Loucy (cell line): ENCODE results near the gene MED13L.
A peak's percentile ranks its signal among the peaks of the same experiment; 100 is the strongest.

Experiments used
- H2AFZ ChIP-seq: fragments of 200-600 bp; sonication (generic); 2 replicates; pipeline ENCODE4 v1.6.0; 2016; ENCODE audit warnings: antibody characterized with exemption, mild to moderate bottlenecking, low read length, moderate library complexity
- H3F3A ChIP-seq: fragments of 200-600 bp; 2 replicates; pipeline ENCODE4 v1.6.0; 2016; ENCODE audit warnings: antibody characterized with exemption, low read depth, mild to moderate bottlenecking
- H3K27me3 ChIP-seq: fragments of 200-600 bp; sonication (generic); 2 replicates; pipeline ENCODE4 v1.6.1; 2014; ENCODE audit warnings: low read length, mild to moderate bottlenecking; ENCODE audit not compliant: insufficient read depth, poor library complexity, severe bottlenecking
- H3K36me3 ChIP-seq: fragments of 200-600 bp; sonication (generic); 2 replicates; pipeline ENCODE4 v1.6.1; 2016; ENCODE audit warnings: low read length; ENCODE audit not compliant: insufficient read depth
- H3K4me1 ChIP-seq: fragments of 200-600 bp; sonication (generic); 2 replicates; pipeline ENCODE4 v1.5.1; 2014; ENCODE audit warnings: low read length, mild to moderate bottlenecking; ENCODE audit not compliant: insufficient read depth, poor library complexity, severe bottlenecking
- H3K4me2 ChIP-seq: fragments of 200-600 bp; sonication (generic); 2 replicates; pipeline ENCODE4 v1.6.0; 2014; ENCODE audit warnings: antibody characterized with exemption, low read length, low read depth, mild to moderate bottlenecking; ENCODE audit not compliant: poor library complexity, severe bottlenecking
- H3K4me3 ChIP-seq: fragments of 200-600 bp; sonication (generic); 2 replicates; pipeline ENCODE4 v1.5.1; 2014; ENCODE audit warnings: low read length, mild to moderate bottlenecking, mixed read lengths; ENCODE audit not compliant: poor library complexity, severe bottlenecking
- H3K79me2 ChIP-seq: fragments of 200-600 bp; sonication (generic); 2 replicates; pipeline ENCODE4 v1.6.1; 2014; ENCODE audit warnings: low read length; ENCODE audit not compliant: insufficient read depth
- H3K9ac ChIP-seq: fragments of 200-600 bp; sonication (generic); 2 replicates; pipeline ENCODE4 v1.6.0; 2014; ENCODE audit warnings: mild to moderate bottlenecking, low read depth, low read length, moderate library complexity; ENCODE audit not compliant: poor library complexity, severe bottlenecking
- H3K9me2 ChIP-seq: fragments of 200-600 bp; sonication (generic); replicated peaks from 2 replicates; pipeline ENCODE4 v1.6.1; 2016; ENCODE audit warnings: low read depth, low read length, mixed read lengths
- H3K9me3 ChIP-seq: fragments of 200-600 bp; sonication (generic); 2 replicates; pipeline ENCODE4 v1.6.1; 2014; ENCODE audit warnings: mild to moderate bottlenecking, antibody characterized with exemption, low read length, low read depth; ENCODE audit not compliant: insufficient read depth
- H4K20me1 ChIP-seq: fragments of 200-600 bp; sonication (generic); 2 replicates; pipeline ENCODE4 v1.6.0; 2014; ENCODE audit warnings: antibody characterized with exemption, low read length, mild to moderate bottlenecking; ENCODE audit not compliant: insufficient read depth, poor library complexity, severe bottlenecking
- EZH2phosphoT487 ChIP-seq: fragments of 200-600 bp; IDR thresholded peaks from 2 replicates; pipeline ENCODE4 v1.6.1; 2018; ENCODE audit warnings: antibody characterized with exemption, mild to moderate bottlenecking, moderate library complexity, borderline replicate concordance
- TF ChIP-seq, protein P1 (sequence below): fragments of 200-600 bp; sonication (generic); conservative IDR thresholded peaks from 2 replicates; pipeline ENCODE4 v1.5.1; 2014; ENCODE audit warnings: mild to moderate bottlenecking, antibody characterized with exemption, low read length

Gene MED13L

DNA sequence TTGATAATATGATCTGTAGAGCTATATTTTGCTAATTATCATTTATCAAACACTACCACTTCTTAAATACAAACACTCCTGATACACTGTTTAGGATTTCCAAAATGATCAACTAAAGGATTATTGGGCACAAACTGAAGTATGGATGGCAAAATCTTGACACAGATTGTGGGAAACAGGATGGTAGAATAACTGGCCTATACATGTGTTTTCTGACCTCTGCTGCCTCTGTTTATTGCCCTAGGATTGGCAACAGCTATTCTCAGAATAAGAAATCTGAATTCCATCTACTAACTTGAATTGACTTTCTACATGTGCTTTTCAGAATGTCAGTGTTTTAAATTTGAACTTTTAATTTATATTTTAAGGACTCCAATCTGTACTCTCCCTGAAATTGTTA is 209.1 kb downstream of the MED13L start:
- no peak for TF ChIP-seq EZH2phosphoT487
- TF ChIP-seq, protein P1, sequence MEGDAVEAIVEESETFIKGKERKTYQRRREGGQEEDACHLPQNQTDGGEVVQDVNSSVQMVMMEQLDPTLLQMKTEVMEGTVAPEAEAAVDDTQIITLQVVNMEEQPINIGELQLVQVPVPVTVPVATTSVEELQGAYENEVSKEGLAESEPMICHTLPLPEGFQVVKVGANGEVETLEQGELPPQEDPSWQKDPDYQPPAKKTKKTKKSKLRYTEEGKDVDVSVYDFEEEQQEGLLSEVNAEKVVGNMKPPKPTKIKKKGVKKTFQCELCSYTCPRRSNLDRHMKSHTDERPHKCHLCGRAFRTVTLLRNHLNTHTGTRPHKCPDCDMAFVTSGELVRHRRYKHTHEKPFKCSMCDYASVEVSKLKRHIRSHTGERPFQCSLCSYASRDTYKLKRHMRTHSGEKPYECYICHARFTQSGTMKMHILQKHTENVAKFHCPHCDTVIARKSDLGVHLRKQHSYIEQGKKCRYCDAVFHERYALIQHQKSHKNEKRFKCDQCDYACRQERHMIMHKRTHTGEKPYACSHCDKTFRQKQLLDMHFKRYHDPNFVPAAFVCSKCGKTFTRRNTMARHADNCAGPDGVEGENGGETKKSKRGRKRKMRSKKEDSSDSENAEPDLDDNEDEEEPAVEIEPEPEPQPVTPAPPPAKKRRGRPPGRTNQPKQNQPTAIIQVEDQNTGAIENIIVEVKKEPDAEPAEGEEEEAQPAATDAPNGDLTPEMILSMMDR, result no peak
- no peak overlapping the region for H3K4me2 ChIP-seq
- no peak overlapping the region for H2AFZ ChIP-seq
- H3K79me2 ChIP-seq, result peaks cover 60% of the 10 kb centered on the region
- peaks cover 16% of the 10 kb centered on the region for H4K20me1 ChIP-seq
- H3K27me3 ChIP-seq, result no peaks in the 10 kb centered on the region
- no peaks in the 10 kb centered on the region for H3K36me3 ChIP-seq
- H3F3A ChIP-seq, result no peaks in the 10 kb centered on the region
- H3K9ac ChIP-seq, result no peak overlapping the region
- H3K9me3 ChIP-seq, result no peaks in the 10 kb centered on the region
- no peaks in the 10 kb centered on the region for H3K9me2 ChIP-seq
- no peak overlapping the region for H3K4me3 ChIP-seq
- H3K4me1 ChIP-seq, result peaks cover 13% of the 10 kb centered on the region

DNA sequence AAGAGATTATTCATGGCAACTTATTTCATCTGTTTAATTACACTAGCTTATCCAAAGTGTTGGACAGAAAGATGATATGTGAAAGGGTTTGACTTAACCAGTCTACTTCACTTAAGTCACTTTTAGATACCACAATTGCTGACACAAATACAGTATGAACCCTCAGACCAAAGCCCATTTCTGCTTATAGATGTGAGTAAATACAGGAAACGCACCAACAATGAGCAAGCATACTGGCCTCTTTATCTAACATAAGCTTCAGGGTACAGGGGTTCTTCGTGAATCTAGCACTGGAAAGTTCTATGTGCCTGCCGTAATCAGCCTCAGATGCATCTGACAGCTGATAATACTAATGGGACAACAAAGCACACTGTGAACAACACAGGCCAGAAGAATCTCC is 209.6 kb downstream of the MED13L start:
- Histone ChIP-seq H2AFZ (no peak overlapping the region), H3K36me3 (no peaks in the 10 kb centered on the region), H3K27me3 (no peaks in the 10 kb centered on the region), H3K79me2 (peaks cover 65% of the 10 kb centered on the region), H3K4me1 (peaks cover 13% of the 10 kb centered on the region), H3K9me3 (no peaks in the 10 kb centered on the region), H3K9me2 (no peaks in the 10 kb centered on the region), H3F3A (no peaks in the 10 kb centered on the region), H3K4me2 (no peak overlapping the region), H3K4me3 (no peak overlapping the region), H3K9ac (no peak overlapping the region), H4K20me1 (peaks cover 16% of the 10 kb centered on the region)
- no peak for TF ChIP-seq EZH2phosphoT487
- TF ChIP-seq, protein P1, result no peak

DNA sequence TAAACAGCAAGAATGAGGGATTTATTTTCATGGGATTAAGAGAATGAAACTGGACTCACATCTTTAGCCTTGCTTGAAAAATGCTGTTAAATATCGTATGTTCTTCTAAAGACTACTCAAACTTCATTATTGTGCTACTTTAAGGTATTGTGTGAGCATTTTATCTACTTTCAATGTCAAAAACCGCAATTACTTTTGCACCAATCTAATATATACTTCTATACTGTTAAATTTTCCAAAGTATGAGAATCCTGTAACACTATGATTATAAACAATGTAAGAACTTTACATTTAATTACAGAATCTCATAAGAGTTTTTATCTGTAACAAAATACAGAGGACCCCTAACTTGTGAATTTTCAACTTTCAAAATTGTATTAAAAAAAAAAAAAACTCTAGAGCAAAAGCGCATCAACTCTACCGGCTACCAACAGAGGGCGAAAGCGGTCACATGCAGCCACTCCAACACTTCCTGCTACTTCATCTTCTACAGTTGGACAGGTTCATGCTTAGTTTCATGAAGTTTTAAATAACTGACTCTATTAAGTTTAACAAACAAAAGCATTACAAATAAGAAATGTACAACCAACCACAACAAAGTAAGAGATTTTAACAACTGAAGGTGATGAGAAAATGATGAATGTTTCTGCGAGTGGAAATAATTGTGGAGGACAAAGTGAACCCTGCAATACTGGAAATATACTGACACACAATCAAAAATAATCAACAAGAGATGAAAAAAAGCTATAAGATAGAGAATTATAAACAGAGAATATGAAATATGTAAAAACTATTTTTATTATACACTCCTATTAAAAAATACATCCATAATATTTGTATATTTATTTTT is 210.9 kb downstream of the MED13L start:
- no peak overlapping the region for H3K4me2 ChIP-seq
- TF ChIP-seq, protein P1, result peak; percentile 97
- no peak for TF ChIP-seq EZH2phosphoT487
- H3F3A ChIP-seq, result no peaks in the 10 kb centered on the region
- H3K9me3 ChIP-seq, result no peaks in the 10 kb centered on the region
- H3K9ac ChIP-seq, result no peak overlapping the region
- H2AFZ ChIP-seq, result no peak overlapping the region
- H3K4me3 ChIP-seq, result no peak overlapping the region
- H3K36me3 ChIP-seq, result no peaks in the 10 kb centered on the region
- no peaks in the 10 kb centered on the region for H3K9me2 ChIP-seq
- H4K20me1 ChIP-seq, result peaks cover 16% of the 10 kb centered on the region
- H3K4me1 ChIP-seq, result peaks cover 13% of the 10 kb centered on the region
- H3K79me2 ChIP-seq, result peaks cover 63% of the 10 kb centered on the region
- H3K27me3 ChIP-seq, result no peaks in the 10 kb centered on the region
